GM18907 (cell line): ENCODE measurements around the gene MINDY3.
"Not testable (repeated sequence)": the region's sequence is repeated elsewhere in the genome, so short reads cannot be mapped to it uniquely, and the experiment has no call there.

Experiments
- ATAC-seq: cut with Tn5 transposase; IDR thresholded peaks from one replicate; pipeline ENCODE4 v1.9.1; 2021; ENCODE audit warnings: mild to moderate bottlenecking, moderate library complexity; ENCODE audit not compliant: unreplicated experiment

Gene MINDY3

DNA sequence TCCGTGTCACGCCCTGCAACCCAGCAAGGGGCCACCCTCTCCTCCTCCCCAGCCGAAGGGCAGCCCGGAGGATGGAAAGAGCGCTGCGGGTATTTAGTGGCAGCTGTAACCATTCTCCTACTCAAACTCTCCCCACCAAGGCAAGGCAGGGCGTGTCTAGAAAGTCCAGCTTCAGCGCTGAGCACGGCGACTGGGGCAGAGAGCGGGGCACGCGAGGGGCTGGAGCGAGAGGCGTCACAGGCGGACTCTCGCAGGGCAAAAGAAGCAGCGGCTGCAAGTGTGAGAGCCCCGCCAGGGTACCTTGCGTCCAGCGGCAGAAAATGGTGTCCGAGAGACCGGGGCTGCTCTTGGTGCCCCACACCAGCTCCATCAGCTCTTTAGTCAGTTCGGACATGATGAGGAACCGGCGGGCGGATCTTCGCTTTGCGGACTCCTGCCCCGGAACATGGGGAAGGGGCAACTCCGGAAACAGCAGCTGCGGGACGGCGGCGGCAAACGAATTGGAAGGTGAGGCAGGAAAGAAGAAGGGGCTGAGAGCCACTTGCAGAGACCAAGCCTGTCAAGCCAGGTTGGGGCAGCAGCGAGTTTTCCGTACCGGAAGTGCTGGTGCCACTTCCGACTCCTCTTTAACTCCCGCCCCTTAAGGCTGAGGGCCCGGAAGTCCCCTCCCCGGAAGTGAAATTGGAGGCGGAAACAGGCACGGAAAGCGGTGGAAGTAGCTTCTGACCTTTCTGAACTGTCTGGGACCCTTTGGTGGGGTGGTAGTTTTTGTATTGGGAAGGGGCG, at the start of gene MINDY3:
TSS of gene MINDY3 (minus strand) at position 602 of the 786 bp plus-strand sequence. CDS start at position 394, 208 bp downstream.
- peak; percentile 96 for ATAC-seq

DNA sequence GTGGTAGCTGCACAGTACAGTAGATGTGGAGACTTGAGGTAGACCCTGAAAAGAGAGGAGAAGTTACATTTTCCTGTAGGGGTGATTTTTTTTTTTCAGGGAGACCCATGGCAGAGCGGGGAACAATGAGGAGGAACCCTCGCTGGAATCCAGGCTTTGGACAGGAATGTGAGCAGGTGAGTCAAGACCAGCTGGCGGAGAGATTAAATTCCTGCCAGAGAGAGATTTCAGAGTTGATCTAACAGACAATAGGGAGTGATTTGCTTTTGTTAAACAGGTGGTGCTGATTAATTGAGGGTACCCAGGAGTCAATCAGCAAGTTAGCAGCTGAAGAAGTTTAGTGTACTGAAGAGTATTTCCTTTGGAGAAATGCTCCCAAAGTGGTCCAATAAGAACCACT, 41.6 kb upstream of the MINDY3 start:
- ATAC-seq = no peak

GRCh38 chr10:15898046-15898445, 37.7 kb upstream of the MINDY3 start:
- ATAC-seq = no peak

- ATAC-seq = no peak
Observed at GRCh38 chr10:15897287-15897686, 37.0 kb upstream of the MINDY3 start.

DNA sequence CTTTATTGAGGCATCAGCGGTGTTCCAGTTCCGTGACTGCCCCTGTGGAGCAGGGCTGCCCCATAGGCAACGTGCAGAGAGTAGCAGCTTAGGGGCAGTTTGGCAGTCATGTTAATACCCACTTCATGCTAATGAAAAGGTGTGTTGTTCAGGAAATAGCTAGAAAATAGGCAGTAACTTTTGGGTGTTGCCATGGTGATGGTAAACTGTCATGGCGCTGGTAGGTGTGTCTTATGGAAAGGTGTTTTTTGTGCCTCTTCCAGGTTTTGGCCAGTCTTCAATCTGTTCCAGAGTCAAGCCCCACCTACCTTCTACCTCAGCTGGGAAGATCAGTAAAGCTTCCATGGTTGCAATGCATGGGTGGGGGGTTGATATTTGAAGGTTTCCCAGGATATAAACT, 36.3 kb upstream of the MINDY3 start:
- no peak for ATAC-seq

- no peak for ATAC-seq
Observed at GRCh38 chr10:15884447-15884846, 24.1 kb upstream of the MINDY3 start.

GRCh38 chr10:15881542-15881941, 21.2 kb upstream of the MINDY3 start:
- no peak for ATAC-seq

DNA sequence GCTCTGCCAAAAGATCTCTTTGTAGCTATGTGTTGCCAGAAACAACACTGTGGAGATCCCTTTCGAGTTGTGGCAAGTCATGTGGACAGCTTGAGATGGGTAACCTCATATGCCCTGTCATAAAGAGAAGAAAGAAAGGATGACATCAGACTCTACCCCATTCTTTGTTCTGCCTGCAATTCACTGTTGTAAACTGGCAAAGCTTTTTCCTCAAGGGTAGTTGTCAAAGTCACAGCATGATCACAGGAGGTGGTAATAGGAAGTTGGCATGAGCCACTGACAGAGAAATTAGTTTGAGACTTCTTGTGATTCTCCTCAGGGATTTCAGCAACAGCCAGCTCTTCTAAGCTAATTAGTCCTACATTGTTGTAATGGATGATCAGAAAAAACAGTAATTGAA, 19.4 kb upstream of the MINDY3 start:
- ATAC-seq = no peak

GRCh38 chr10:15879058-15879457, 18.8 kb upstream of the MINDY3 start:
- ATAC-seq = peak; percentile 44

DNA sequence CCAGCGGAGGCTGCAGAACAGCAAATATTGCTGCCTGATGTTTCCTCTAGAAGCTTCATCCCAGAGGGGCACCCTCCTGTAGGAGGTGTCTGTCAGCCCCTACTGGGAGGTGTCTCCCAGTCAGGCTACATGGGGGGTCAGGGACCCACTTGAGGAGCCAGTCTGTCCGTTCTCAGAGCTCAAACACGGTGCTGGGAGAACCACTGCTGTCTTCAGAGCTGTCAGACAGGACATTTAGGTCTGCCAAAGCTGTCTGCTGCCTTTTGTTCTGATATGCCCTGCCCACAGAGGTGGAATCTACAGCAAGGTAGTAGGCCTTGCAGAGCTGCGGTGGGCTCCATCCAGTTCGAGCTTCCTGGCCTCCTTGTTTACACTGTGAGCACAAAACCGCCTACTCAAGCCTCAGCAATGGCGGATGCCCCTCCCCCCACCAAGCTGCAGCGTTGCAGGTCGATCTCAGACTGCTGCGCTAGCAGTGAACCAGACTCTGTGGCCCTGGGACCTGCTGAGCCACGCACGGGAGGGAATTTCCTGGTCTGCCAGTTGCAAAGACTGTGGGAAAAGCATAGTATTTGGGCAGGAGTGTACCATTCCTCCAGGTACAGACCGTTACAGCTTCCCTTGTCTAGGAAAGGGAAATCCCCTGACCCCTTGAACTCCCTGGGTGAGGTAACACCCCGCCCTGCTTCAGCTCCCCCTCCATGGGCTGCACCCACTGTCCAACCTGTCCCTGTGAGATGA, 17.7 kb upstream of the MINDY3 start:
- ATAC-seq = no peak

GRCh38 chr10:15876274-15876673, 16.0 kb upstream of the MINDY3 start:
- not testable (repeated sequence) for ATAC-seq

DNA sequence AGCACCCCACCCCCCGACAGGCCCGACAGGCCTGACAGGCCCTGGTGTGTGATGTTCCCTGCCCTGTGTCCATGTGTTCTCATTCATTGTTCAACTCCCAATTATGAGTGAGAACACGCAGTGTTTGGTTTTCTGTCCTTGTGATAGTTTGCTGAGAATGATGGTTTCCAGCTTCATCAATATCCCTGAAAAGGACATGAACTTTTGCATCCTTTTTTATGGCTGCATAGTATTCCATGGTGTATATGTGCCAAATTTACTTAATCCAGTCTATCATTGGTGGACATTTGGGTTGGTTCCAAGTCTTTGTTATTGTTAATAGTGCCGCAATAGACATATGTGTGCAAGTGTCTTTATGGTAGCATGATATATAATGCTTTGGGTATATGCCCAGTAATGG, 12.3 kb upstream of the MINDY3 start:
- ATAC-seq = not testable (repeated sequence)

GRCh38 chr10:15871823-15872222, 11.5 kb upstream of the MINDY3 start:
- no peak for ATAC-seq

DNA sequence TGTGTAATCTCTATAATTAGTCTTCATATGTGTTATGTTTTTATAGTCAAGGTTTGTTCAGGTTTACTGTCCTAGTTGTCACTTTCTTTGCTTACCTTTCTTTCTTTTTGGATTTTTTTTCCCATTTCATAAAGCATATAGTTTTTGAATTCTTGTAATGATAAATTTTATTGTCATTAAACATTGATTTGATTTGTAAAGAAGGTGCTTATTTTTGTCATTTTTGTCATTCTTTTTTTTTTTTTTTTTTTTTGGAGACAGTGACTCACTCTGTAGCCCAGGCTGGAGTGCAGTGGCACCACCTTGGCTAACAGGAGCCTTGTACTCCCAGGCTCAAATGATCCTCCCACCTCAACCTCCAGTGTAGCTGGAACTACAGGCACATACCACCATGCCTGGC, 9.6 kb upstream of the MINDY3 start:
- no peak for ATAC-seq

DNA sequence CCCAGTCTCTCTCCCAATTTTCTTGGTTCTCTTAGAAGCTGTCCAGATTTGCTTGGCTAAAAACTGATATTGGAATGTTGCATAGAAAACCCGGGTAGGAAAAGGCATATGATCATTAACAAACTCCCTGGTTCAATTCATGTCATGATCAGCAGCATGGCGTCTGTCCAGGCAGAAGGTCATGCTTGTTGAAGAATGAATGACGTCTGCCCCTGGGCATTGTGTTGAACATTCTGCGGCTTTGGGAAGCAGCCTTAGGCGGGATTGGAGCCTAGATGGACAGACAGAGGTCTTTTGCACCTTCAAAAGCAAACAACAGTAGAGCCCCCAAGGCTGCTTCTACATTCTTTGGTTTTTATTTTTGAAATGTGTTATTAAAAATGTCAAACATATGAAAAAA, 7.7 kb upstream of the MINDY3 start:
- ATAC-seq = no peak

DNA sequence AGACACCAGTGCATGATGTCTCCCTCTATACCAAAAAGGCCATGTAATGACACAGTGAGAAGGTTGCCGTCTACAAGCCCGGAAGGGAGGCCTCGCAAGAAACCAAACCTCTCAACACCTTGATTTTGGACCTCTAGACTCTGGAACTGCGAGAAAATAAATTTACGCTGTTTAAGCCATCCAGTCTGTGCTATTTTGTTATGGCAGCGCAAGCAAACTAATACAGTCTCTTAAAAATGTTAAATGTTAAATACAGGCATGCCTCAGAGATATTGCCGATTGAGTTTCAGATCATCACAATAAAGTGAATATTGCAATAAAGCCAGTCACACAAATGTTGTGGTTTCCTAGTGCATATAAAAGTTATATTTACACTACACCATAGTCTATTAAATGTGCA, 5.0 kb upstream of the MINDY3 start:
- no peak for ATAC-seq

DNA sequence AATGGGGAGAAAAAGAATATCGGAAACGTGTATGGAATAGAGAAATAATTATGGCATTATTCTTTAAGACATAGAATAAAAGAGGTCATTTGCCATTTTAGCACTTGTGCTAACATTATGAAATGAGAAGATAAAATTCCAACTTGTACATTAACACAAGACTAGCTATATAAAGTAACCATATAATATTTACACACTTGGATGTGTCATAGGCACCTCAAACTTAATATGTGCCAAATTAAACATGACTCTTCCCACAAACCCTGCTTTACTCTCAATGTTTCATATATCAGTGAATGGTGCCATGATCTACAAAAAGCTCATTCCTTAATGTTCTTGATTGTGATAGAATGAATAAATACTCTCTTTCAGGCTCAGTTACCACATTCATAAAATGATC, 4.1 kb upstream of the MINDY3 start:
- ATAC-seq = no peak

DNA sequence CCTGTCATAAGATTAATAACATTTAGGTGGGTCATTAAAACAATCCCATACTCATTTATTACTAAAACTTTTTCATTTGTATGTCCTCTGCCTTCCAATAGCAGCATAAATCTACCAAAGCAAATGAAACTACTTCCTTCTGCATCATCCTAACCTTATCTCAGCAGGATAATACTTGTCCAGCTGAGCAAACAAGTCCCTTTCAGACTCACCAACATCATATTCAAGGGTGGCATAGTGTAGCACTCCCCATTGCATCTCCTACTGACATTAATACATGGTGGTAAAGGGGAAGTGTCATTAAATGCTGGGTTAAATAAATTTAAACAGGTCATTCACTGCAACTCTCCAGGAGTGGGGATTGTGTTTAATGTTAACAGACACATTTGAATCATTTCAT, 3.4 kb upstream of the MINDY3 start:
- ATAC-seq = no peak

DNA sequence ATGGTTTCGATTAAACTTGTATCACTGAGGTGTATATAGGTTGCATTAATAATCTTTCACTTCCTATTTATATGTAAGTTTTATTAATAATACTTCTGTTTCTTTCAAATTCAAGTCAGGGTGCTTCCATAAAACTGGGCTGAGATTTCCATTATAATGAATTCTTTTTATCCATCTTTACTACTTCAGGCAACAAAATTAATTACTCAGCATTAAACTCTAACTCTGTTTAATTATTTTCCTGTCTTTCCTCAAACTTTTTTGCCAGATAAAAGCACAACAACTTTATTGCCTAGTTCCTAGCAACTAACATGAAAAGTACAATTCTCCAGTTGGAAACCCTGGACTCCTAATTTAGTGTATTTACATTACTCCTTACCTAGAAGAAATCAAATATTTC, 3.0 kb upstream of the MINDY3 start:
- no peak for ATAC-seq

GRCh38 chr10:15860692-15861201, 440 bp upstream of the MINDY3 start:
- ATAC-seq = no peak

GRCh38 chr10:15859509-15859905, 800 bp downstream of the MINDY3 start:
- peak; percentile 76 for ATAC-seq

- no peak for ATAC-seq
Observed at GRCh38 chr10:15858861-15859281, 1.4 kb downstream of the MINDY3 start.
